ENCODE data around the gene MYPN.
A peak's percentile ranks its signal among the peaks of the same experiment; 100 is the strongest.
"Not testable (repeated sequence)": the region's sequence is repeated elsewhere in the genome, so short reads cannot be mapped to it uniquely, and the experiment has no call there.

Gene MYPN

GRCh38 chr10:68109331-68109730 is at the start of gene MYPN:
MYPN (plus strand) TSS chr10:68109488; CDS start chr10:68121439, 11,951 bp downstream.
- no peak for DNase-seq (ENCODE audit: low read depth)

GRCh38 chr10:68067029-68067428 is 42.3 kb upstream of the MYPN start:
- peak; percentile 43 for DNase-seq (ENCODE audit: low read depth)

DNA sequence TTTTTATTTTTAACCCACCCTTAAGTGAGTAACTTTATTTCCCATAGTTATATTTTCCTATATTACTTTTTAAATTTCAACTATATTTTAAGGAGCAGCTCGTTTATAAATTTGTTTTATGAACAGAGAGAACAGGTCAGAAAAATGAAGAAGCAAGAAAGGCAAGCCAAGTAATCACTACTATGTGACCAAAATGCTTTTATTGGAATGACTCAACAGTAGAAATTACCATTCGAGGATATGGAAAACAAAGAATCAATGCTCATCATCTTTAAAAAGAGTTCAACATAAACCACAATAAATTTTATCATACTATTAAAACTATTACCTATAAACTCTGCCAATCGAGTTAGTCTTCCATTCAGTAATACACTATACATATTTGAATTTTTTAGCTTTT is 41.8 kb upstream of the MYPN start:
- DNase-seq (ENCODE audit: low read depth) = no peak

- DNase-seq (ENCODE audit: low read depth) = no peak
Measured at GRCh38 chr10:68073631-68074030, 35.7 kb upstream of the MYPN start.

DNA sequence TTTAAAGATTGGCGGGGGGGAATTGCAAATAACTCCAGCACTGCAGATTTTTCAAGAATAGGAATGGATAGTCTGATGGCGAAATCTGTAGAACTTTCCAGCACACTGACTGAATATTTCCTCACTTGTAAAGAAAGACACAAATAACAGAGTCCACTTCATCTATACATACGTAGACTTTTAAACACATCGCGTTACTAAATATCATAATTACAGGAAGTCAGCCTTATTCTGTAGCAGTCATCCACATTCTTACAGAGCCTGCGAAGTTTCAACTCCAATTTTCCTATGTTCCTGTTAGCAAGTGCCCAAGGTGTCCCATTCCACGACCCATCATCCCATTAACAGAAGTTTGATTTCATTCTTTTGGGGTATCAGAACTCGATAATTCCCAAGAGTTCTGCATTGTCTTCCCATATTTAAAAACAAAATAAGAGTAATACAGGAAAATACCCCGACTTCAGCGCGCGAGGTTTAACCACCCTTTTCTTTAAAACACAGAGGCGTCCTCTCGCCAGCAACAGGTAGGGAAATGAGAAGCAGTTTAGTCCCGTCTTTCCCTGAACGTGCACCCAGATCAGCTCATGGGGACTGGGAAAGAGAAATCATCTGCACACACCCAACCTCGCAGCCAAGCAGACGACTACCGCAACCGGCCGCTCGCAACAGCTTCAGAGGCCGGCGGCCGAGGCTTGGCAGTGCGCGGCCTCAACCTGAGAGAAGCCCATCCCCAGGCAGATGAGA is 35.1 kb upstream of the MYPN start:
- peak; percentile 23 for DNase-seq (ENCODE audit: low read depth)

- DNase-seq (ENCODE audit: low read depth) = peak; percentile 97
Measured at GRCh38 chr10:68074775-68075549, 34.3 kb upstream of the MYPN start, which contains the start of gene HERC4. HERC4 (minus strand) TSS chr10:68075283; CDS start chr10:68073108, 2,175 bp downstream.

- DNase-seq (ENCODE audit: low read depth) = no peak
Measured at GRCh38 chr10:68075550-68076004, 33.7 kb upstream of the MYPN start.

DNA sequence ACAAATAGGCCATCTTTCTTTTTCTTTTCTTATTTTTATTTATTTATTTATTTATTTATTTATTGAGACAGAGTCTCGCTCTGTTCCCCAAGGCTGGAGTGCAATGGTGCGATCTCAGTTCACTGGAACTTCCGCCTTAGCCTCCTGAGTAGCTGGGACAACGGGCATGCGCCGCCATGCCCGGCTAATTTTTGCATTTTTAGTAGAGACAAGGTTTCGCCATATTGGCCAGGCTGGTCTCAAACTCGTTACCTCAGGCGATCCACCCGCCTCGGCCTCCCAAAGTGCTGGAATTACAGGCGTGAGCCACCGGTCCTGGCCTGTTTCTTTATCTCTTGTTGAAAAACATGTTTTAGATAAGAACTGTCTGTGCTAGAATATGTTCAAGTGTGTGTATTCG is 33.2 kb upstream of the MYPN start:
- DNase-seq (ENCODE audit: low read depth) = not testable (repeated sequence)

- no peak for DNase-seq (ENCODE audit: low read depth)
Measured at GRCh38 chr10:68077026-68077425, 32.3 kb upstream of the MYPN start.

DNA sequence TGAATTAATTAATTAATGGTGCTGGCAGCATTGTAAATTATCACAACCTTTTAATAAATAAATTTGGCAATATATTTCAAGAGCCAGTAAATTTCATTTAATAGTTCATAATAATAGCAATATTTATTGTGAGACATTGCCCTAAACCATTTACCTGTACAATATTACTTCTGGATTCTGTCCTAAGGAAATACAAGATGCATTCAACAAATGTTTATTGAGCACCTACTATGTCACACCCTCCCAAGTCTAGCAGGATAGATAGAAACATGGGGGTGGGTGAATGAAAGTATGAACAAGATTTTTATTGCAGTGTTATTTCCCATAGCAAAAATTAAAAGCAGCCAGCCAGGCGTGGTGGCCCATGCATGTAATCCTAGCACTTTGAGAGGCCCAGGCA is 29.9 kb upstream of the MYPN start:
- DNase-seq (ENCODE audit: low read depth) = no peak

DNA sequence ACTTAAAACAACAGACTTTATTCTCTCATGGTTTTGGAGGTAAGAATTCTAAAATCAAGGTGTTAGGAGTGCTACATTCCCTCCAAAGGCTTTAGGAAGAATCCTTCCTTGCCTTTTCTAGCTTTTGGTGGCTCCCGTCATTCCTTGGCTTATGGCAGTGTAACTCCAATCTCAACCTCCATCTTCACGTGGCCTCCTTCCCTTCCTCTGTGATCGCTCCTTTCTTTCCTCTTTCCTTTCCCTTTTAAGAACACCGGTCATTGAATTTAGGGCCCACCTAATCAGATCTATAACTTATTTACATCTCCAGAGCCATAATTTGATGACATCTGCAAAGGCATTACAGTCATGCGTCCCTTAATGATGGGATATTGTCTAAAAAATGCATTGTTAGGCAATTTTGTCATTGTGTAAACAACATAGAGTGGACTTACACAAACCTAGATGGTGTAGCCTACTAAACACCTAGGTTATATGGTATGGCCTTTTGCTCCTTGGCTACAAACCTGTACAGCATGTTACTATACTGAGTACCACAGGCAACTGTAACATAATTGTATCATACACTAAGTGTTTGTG is 28.3 kb upstream of the MYPN start:
- no peak for DNase-seq (ENCODE audit: low read depth)

- no peak for DNase-seq (ENCODE audit: low read depth)
Measured at GRCh38 chr10:68081916-68082315, 27.4 kb upstream of the MYPN start.

DNA sequence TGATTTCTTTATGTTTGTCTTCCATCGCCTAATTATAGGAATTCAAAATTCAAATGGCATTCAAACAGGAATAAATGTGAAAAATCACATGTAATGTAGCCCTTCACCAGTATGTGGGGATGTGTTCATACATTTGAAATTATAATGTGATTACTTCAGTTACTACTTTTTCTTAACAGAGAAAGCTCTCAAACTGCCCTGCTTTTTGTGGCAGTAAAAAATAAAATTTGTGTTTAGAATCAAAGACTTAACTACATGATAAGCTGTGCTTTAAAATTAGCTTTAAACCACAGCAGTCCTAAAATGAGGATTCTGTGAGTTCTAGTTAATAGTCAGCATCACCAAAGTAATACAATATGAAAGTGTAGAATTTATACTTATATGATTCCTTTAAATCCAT is 26.4 kb upstream of the MYPN start:
- peak; percentile 43 for DNase-seq (ENCODE audit: low read depth)

DNA sequence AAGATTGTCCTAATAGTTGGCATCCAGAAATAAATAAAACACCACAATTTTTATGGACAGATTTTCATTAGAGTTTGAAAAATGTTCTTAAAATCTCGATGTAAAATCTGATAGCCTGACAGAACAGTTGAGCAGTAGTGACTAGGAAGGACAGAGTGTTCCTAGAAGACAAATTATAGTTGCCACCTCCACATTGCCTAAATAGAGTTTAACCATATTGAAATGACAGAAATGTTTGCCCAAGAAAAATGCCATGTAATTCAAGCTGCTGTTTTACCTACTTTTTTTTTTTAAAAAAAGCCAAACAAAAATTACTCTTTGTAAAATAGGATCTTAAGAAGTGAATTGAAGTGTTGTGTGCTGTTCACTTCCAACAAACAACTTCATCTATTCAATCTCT is 25.3 kb upstream of the MYPN start:
- no peak for DNase-seq (ENCODE audit: low read depth)

DNA sequence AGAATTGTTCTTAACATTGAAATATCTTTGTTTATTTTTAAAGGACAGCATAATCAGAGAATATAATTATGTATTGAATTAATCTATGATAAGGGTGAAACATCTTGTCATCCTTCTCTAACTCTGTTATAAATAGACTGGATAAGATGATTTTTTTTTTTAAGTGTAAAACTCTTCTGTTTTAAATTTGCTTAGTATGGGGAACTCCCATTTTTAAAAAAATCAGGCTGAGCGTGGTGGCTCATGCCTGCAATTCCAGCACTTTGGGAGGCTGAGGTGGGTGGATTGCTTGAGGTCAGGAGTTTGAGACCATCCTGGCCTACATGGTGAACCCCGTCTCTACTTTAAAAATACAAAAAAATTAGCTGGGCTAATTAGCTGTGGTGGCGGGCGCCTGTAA is 24.8 kb upstream of the MYPN start:
- DNase-seq (ENCODE audit: low read depth) = no peak

DNA sequence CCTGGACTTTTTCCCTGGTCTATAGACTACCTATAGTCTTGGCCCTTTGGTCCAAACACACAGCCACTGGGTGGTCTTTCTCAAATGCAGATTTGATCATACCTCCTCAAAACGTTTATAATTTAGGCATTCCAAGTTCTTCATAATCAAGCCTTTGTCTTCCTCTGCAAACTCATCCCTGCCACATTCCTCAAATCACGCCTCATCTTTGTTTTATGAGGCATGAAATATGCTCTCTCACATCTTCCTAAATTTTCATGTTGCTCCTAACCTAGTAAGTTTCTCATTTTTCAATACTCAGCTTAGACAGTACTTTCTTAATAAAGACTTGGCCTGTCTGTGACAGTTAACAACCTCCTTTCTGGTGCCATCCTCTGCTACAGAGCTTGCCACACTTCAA is 23.3 kb upstream of the MYPN start:
- no peak for DNase-seq (ENCODE audit: low read depth)

DNA sequence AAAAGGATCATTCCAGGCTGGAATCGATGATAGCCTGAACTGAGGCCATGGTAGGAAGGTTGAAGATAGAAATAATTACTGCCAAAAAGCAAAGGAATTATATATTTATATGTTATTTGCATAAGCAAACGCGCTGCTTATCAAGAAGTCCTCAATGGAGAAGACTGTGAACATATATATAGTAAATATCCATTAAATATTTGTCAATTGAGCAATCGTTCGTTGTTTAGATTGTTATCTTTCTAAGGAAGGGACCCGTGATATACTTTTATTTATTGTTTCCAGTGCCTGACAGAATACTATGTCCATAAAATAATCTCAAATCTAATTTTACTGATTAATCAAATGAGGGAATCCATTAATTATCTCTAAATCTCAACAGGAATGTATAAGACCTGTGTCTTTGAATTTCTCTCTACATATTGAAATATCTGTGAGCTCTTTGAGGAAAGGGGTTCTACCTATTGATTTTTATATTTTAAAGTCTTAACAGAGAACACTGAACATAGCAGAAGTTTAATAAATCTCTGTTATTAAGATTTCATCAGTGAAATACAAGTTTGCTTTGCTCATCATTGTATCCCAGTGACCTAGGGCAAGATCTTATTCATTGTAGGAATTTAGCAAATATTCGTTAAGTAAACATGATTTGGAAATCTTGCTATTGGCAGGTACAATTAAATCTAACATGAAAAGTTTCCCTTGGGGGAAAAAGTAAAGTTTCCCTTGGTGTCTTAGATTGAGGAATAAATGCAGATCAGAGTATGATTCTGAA is 22.2 kb upstream of the MYPN start:
- DNase-seq (ENCODE audit: low read depth) = peak; percentile 25

DNA sequence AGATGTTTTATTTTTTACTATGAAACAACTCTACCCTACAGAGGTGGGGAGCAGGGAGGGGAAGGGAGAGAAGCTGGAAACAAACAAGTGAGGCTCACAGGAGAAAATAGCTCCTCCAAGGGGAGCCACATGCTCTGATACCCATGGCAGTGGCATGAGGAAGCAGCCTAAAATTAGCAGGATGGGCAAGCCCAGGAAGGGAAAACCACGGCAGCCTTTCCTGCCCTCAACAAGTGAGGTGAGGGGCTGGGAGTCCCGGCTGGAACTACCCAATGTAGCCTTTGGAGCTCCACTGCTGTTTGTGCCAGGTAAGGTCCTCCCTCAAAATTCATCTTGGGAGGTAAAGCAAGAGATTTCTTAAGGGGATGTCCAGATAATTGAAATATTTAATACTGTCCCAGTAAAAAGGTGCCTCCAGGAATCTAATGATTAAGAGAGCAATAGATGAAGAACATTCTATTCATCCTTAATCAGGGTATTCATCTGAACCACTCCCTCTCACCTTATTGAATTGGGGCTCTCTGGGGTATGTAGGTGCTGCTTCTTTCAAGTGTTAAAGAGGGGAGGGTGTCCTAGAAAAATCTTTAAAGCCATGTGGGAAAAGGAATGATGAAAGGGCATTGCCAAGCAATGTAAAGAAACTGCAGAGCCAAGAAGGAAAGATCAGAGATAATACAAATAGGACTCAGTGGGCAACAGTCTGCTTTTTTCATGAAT is 21.4 kb upstream of the MYPN start:
- DNase-seq (ENCODE audit: low read depth) = no peak

- DNase-seq (ENCODE audit: low read depth) = no peak
Measured at GRCh38 chr10:68088740-68089139, 20.5 kb upstream of the MYPN start.

- DNase-seq (ENCODE audit: low read depth) = no peak
Measured at GRCh38 chr10:68090586-68090985, 18.7 kb upstream of the MYPN start.

DNA sequence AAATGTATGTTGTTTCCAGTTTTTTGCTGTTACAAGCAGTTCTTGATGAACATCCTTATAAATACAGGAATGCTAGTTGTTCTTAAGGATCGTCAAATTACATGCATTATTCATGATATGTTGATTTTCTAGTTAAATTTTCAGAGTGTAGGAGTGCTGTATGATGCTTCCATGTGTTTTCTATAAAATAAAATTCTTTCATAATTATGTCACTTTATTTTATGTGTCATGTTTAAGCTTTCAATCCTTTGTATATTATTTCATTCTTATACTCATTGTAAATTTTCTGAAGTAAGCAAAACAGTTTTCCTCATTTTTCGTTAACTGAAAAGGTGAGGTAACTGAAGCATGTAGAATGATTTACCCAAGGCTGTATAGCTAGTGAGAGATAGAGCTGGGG is 16.8 kb upstream of the MYPN start:
- DNase-seq (ENCODE audit: low read depth) = no peak

DNA sequence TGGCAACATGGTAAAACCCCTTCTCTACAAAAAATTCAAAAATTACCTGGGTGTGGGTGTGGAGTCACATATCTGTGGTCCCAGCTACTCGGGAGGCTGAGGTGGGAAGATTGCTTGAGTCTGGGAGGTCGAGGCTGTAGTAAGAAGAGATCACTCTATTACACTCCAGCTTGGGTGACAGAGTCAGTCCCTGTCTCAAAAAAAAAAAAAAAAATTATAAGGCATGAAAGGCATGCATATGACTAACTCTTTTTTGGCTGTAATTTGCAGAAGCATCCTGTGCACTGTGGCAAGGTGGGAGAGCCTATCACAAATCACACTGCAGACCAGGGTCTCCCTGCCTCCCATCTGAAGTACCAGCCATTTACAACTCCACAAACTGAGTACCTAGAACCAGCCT is 14.1 kb upstream of the MYPN start:
- no peak for DNase-seq (ENCODE audit: low read depth)
